ENCODE data around the gene DNAH11. TPM values are rescaled to one million over a fixed set of nuclear protein-coding genes. Genes with fewer than 3 reads are reported as not detected.

Gene DNAH11
- total and polyA plus RNA-seq, 2 donors (not counting 1 experiment from before 2014, with no cell fraction given) = 0.33 to 0.34 TPM

DNA sequence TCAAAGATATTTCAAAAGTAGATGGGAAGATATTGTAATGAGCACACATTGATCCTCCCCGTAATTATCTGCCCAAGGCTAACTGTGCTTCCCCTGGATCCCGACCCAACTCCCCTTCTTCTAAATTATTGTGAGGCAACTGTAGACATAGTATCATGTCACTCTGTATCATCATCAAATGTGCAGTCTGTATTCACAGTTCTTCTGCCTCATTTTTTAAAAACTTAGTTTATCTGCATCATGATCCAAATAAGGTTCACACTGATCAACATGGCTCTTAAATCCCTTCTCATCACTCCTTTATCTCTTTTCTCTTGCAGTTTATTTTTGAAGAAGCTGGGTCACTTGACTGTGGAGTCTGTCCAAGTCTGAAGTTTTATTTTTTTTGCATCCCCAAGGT, 375.4 kb downstream of the DNAH11 start:
- Histone ChIP-seq H3K4me3 (replicated peaks in 1 of 4; ENCODE audit: control extremely low read depth in 1 of 4, insufficient read depth in 1 of 4, low read depth in 3 of 4, low read length in 4 of 4) (no peak overlapping the region), H3K79me2 (ENCODE audit: control insufficient read depth, insufficient read depth, low read length) (no peaks in the 10 kb centered on the region), H3K4me2 (ENCODE audit: extremely low read depth, insufficient read depth, low read length) (no peak overlapping the region), H4K20me1 (ENCODE audit: control insufficient read depth, extremely low read depth, insufficient read depth, low read length) (no peaks in the 10 kb centered on the region), H3K27me3 (ENCODE audit: control insufficient read depth, insufficient read depth, low read length) (no peaks in the 10 kb centered on the region), H3K9me3 (ENCODE audit: control insufficient read depth, insufficient read depth, low read depth, low read length) (no peaks in the 10 kb centered on the region), H3K27ac (ENCODE audit: insufficient read depth, low read length) (no peak overlapping the region), H3K9ac (ENCODE audit: insufficient read depth, low read length) (no peak overlapping the region), H3K36me3 (ENCODE audit: control insufficient read depth, insufficient read depth, low read length) (no peaks in the 10 kb centered on the region), H3K4me1 (ENCODE audit: control insufficient read depth, extremely low read depth, insufficient read depth, low read length) (no peaks in the 10 kb centered on the region), H2AFZ (ENCODE audit: low read length) (no peak overlapping the region)
- DNase-seq (ENCODE audit: low read depth in 2 of 2) = no peak
- TF ChIP-seq, protein P1, sequence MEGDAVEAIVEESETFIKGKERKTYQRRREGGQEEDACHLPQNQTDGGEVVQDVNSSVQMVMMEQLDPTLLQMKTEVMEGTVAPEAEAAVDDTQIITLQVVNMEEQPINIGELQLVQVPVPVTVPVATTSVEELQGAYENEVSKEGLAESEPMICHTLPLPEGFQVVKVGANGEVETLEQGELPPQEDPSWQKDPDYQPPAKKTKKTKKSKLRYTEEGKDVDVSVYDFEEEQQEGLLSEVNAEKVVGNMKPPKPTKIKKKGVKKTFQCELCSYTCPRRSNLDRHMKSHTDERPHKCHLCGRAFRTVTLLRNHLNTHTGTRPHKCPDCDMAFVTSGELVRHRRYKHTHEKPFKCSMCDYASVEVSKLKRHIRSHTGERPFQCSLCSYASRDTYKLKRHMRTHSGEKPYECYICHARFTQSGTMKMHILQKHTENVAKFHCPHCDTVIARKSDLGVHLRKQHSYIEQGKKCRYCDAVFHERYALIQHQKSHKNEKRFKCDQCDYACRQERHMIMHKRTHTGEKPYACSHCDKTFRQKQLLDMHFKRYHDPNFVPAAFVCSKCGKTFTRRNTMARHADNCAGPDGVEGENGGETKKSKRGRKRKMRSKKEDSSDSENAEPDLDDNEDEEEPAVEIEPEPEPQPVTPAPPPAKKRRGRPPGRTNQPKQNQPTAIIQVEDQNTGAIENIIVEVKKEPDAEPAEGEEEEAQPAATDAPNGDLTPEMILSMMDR (conservative IDR thresholded peaks at IDR 0.05 in 1 of 2, IDR thresholded peaks at IDR 0.05 in 1 of 2; ENCODE audit: low read depth in 1 of 2, low read length in 2 of 2) = no peak
- TF ChIP-seq EZH2 (IDR thresholded peaks at IDR 0.05; ENCODE audit: low read length, missing control alignments) = no peak

DNA sequence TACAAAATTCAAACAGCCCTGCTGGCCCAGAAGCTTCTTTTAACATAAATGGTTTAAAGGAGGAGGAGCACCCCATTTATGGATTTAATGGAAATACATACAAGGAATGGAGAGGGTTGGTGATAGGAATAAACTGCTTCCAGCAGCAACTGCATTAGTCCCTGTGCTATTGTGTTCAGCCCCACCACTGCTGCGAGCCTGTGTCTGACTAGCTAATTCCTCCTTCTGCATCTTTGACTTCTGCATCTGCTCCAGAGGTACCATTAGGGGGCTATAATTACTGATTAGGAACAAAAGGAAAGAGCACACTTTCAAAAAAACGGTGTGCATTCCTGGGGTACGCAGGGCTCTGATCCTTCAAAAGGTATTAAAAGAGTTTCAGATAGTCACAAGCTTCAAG, 378.1 kb downstream of the DNAH11 start:
- Histone ChIP-seq H4K20me1 (ENCODE audit: control insufficient read depth, extremely low read depth, insufficient read depth, low read length) (no peaks in the 10 kb centered on the region), H3K36me3 (ENCODE audit: control insufficient read depth, insufficient read depth, low read length) (no peaks in the 10 kb centered on the region), H3K79me2 (ENCODE audit: control insufficient read depth, insufficient read depth, low read length) (no peaks in the 10 kb centered on the region), H3K4me3 (replicated peaks in 1 of 4; ENCODE audit: control extremely low read depth in 1 of 4, insufficient read depth in 1 of 4, low read depth in 3 of 4, low read length in 4 of 4) (no peak overlapping the region), H3K27ac (ENCODE audit: insufficient read depth, low read length) (no peak overlapping the region), H3K4me2 (ENCODE audit: extremely low read depth, insufficient read depth, low read length) (no peak overlapping the region), H3K9me3 (ENCODE audit: control insufficient read depth, insufficient read depth, low read depth, low read length) (no peaks in the 10 kb centered on the region), H2AFZ (ENCODE audit: low read length) (no peak overlapping the region), H3K4me1 (ENCODE audit: control insufficient read depth, extremely low read depth, insufficient read depth, low read length) (no peaks in the 10 kb centered on the region), H3K9ac (ENCODE audit: insufficient read depth, low read length) (no peak overlapping the region), H3K27me3 (ENCODE audit: control insufficient read depth, insufficient read depth, low read length) (no peaks in the 10 kb centered on the region)
- no peak for TF ChIP-seq EZH2 (IDR thresholded peaks at IDR 0.05; ENCODE audit: low read length, missing control alignments)
- TF ChIP-seq, protein P1 (conservative IDR thresholded peaks at IDR 0.05 in 1 of 2, IDR thresholded peaks at IDR 0.05 in 1 of 2; ENCODE audit: low read depth in 1 of 2, low read length in 2 of 2) = no peak
- DNase-seq (ENCODE audit: low read depth in 2 of 2) = no peak

DNA sequence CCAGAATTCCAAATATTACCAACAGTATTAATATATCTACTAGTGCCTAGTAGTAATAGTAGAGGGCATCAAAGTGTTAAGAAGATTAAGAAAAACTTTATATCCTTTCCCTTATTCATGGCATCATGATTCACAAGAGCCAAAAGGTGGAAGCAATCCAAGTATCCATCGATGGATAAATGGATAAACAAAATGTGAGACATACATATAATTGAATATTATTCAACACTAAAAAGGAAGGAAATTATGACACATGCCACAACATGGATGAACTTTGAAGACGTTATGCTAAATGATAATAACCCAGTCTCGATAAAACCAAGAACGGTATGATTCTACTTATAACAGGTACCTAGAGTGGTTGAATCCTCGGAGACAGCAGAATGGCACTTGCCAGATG, 379.8 kb downstream of the DNAH11 start:
- Histone ChIP-seq H3K36me3 (ENCODE audit: control insufficient read depth, insufficient read depth, low read length) (no peaks in the 10 kb centered on the region), H2AFZ (ENCODE audit: low read length) (no peak overlapping the region), H3K4me3 (replicated peaks in 1 of 4; ENCODE audit: control extremely low read depth in 1 of 4, insufficient read depth in 1 of 4, low read depth in 3 of 4, low read length in 4 of 4) (no peak overlapping the region), H3K27me3 (ENCODE audit: control insufficient read depth, insufficient read depth, low read length) (no peaks in the 10 kb centered on the region), H3K79me2 (ENCODE audit: control insufficient read depth, insufficient read depth, low read length) (no peaks in the 10 kb centered on the region), H3K4me1 (ENCODE audit: control insufficient read depth, extremely low read depth, insufficient read depth, low read length) (no peaks in the 10 kb centered on the region), H4K20me1 (ENCODE audit: control insufficient read depth, extremely low read depth, insufficient read depth, low read length) (no peaks in the 10 kb centered on the region), H3K9ac (ENCODE audit: insufficient read depth, low read length) (no peak overlapping the region), H3K4me2 (ENCODE audit: extremely low read depth, insufficient read depth, low read length) (no peak overlapping the region), H3K9me3 (ENCODE audit: control insufficient read depth, insufficient read depth, low read depth, low read length) (no peaks in the 10 kb centered on the region), H3K27ac (ENCODE audit: insufficient read depth, low read length) (no peak overlapping the region)
- DNase-seq (ENCODE audit: low read depth in 2 of 2) = no peak
- TF ChIP-seq EZH2 (IDR thresholded peaks at IDR 0.05; ENCODE audit: low read length, missing control alignments) = no peak
- TF ChIP-seq, protein P1 (conservative IDR thresholded peaks at IDR 0.05 in 1 of 2, IDR thresholded peaks at IDR 0.05 in 1 of 2; ENCODE audit: low read depth in 1 of 2, low read length in 2 of 2) = no peak

All from fibroblast of lung (primary cell).